OCI-LY7 (cell line): ENCODE measurements around the gene MARK3. TPM values are rescaled to one million over a fixed set of nuclear protein-coding genes. Genes with fewer than 3 reads are reported as not detected.
A peak's percentile ranks its signal among the peaks of the same experiment; 100 is the strongest.

ENCODE experiments used
- BruUV-seq: library from RNA; stranded (reverse); fragments of 400-500 nt; replicated peaks from 2 replicates; lab custom pipeline; 2021; lab: Mats Ljungman, UMichigan
- CTCF ChIA-PET: fragments of 300-600 bp; sonication (Branson Sonifier 250); formaldehyde crosslinking; loops from one replicate; lab custom pipeline; 2022; ENCODE audit warnings: antibody characterized with exemption; ENCODE audit not compliant: unreplicated experiment; lab: Charles Lee
- POLR2A ChIA-PET: fragments of 300-600 bp; sonication (Branson Sonifier 250); formaldehyde crosslinking; loops from one replicate; lab custom pipeline; 2022; ENCODE audit warnings: antibody characterized with exemption; lab: Charles Lee
- DNase-seq: peaks from one replicate; pipeline ENCODE4 v3.0.0-alpha.2; 2015; ENCODE audit warnings: low spot score
- H2AFZ ChIP-seq: fragments of 200-600 bp; sonication (generic), shearing (Covaris generic); 2 replicates; pipeline ENCODE4 v1.6.1; 2014; ENCODE audit warnings: mild to moderate bottlenecking, antibody characterized with exemption, low read length, moderate library complexity
- H3K27ac ChIP-seq: fragments of 200-600 bp; sonication (generic); 2 replicates; pipeline ENCODE4 v1.5.1; 2014; ENCODE audit warnings: mixed run types, low read depth, mild to moderate bottlenecking, moderate library complexity, low read length, inconsistent platforms; ENCODE audit not compliant: poor library complexity, severe bottlenecking
- H3K36me3 ChIP-seq: fragments of 200-600 bp; sonication (generic); 2 replicates; pipeline ENCODE4 v1.6.1; 2014; ENCODE audit warnings: mild to moderate bottlenecking, antibody characterized with exemption, low read length, moderate library complexity, mixed read lengths; ENCODE audit not compliant: insufficient read depth
- H3K4me1 ChIP-seq: fragments of 200-600 bp; sonication (generic); 2 replicates; pipeline ENCODE4 v1.5.1; 2014; ENCODE audit warnings: mild to moderate bottlenecking, low read length; ENCODE audit not compliant: insufficient read depth, poor library complexity, severe bottlenecking
- H3K4me2 ChIP-seq: fragments of 200-600 bp; sonication (generic); 2 replicates; pipeline ENCODE4 v1.6.1; 2014; ENCODE audit warnings: mild to moderate bottlenecking, low read length
- H3K4me3 ChIP-seq: fragments of 200-600 bp; sonication (generic); 2 replicates; pipeline ENCODE4 v1.5.1; 2014; ENCODE audit warnings: mild to moderate bottlenecking, low read depth, low read length; ENCODE audit not compliant: poor library complexity, severe bottlenecking
- H3K79me2 ChIP-seq: fragments of 200-600 bp; sonication (generic); 2 replicates; pipeline ENCODE4 v1.6.1; 2016; ENCODE audit warnings: low read depth, mild to moderate bottlenecking, low read length, moderate library complexity, mixed read lengths; ENCODE audit not compliant: insufficient read depth
- H3K9me2 ChIP-seq: fragments of 200-600 bp; sonication (generic); 2 replicates; pipeline ENCODE4 v1.6.1; 2016; ENCODE audit warnings: mild to moderate bottlenecking, low read length, mixed read lengths; ENCODE audit not compliant: insufficient read depth
- H3K9me3 ChIP-seq: fragments of 200-600 bp; sonication (generic); 2 replicates; pipeline ENCODE4 v1.6.1; 2014; ENCODE audit warnings: mild to moderate bottlenecking, mixed run types, low read length, mixed read lengths
- H4K20me1 ChIP-seq: fragments of 200-600 bp; sonication (generic); 2 replicates; pipeline ENCODE4 v1.6.1; 2014; ENCODE audit warnings: mild to moderate bottlenecking, antibody characterized with exemption, low read length, moderate library complexity, mixed read lengths; ENCODE audit not compliant: insufficient read depth
- CTCF ChIP-seq: fragments of 200-600 bp; sonication (generic); conservative IDR thresholded peaks from 2 replicates; pipeline ENCODE4 v1.5.1; 2014; ENCODE audit warnings: mild to moderate bottlenecking, antibody characterized with exemption, low read length, moderate library complexity, mixed read lengths
- EZH2phosphoT487 ChIP-seq: fragments of 200-600 bp; sonication (generic); IDR thresholded peaks from 2 replicates; pipeline ENCODE4 v1.6.1; 2018; ENCODE audit warnings: low read depth, borderline replicate concordance, mild to moderate bottlenecking, mixed run types, antibody characterized with exemption, low read length, moderate library complexity, mixed read lengths
- intact Hi-C: fragments of 100-400 bp; cut with micrococcal nuclease; formaldehyde crosslinking; loops from one replicate; pipeline ENCODE4 v1.10.0; 2022; ENCODE audit not compliant: unreplicated experiment
- total RNA-seq, 2 experiments: library from RNA; depleted of rRNA in 1 of 2; stranded (reverse); fragments of >200 nt in 1 of 2; shearing (Covaris generic) in 1 of 2; gene quantifications; 2 replicates each; pipeline ENCODE4 v1.2.3, GENCODE V29; 2014 to 2022

Gene MARK3
- total RNA-seq, 2 experiments from 2014 or later: 70.8 to 83.6 TPM

GRCh38 chr14:103526247-103526913 is 141.2 kb downstream of the MARK3 start:
- ChIA-PET CTCF (no interaction called here), POLR2A (interaction anchor here (0.5 kb wide), 1 partner anchor 132 kb away, joined by 3 read pairs; no protein-coding TSS in a partner anchor)
- Histone ChIP-seq H3K4me3 (no peak overlapping the region), H3K9me2 (no peaks in the 10 kb centered on the region), H4K20me1 (no peaks in the 10 kb centered on the region), H3K4me2 (no peak overlapping the region), H3K9me3 (no peaks in the 10 kb centered on the region), H3K4me1 (peaks cover 28% of the 10 kb centered on the region), H3K27ac (no peak overlapping the region), H2AFZ (no peak overlapping the region), H3K79me2 (peaks cover 27% of the 10 kb centered on the region), H3K36me3 (peaks cover 14% of the 10 kb centered on the region; the same call in 1 of the 2 replicates)
- TF ChIP-seq EZH2phosphoT487: no peak
- TF ChIP-seq CTCF: no peak
- no peak for DNase-seq
- BruUV-seq: no TSS peak
- intact Hi-C loops: no loop called here

- Histone ChIP-seq H3K9me2 (no peaks in the 10 kb centered on the region), H3K27ac (no peak overlapping the region), H3K9me3 (no peaks in the 10 kb centered on the region), H3K4me3 (no peak overlapping the region), H4K20me1 (no peaks in the 10 kb centered on the region), H3K79me2 (peaks cover 27% of the 10 kb centered on the region), H3K4me2 (peak overlapping the region; percentile 100; the same call in 1 of the 2 replicates), H3K36me3 (peaks cover 18% of the 10 kb centered on the region; the same call in 1 of the 2 replicates), H3K4me1 (peaks cover 28% of the 10 kb centered on the region), H2AFZ (no peak overlapping the region)
- TF ChIP-seq EZH2phosphoT487 (no peak), CTCF (no peak)
- ChIA-PET CTCF (no interaction called here), POLR2A (interaction anchor here (0.5 kb wide), 1 partner anchor 131 kb away, joined by 3 read pairs; no protein-coding TSS in a partner anchor)
- intact Hi-C loops: no loop called here
- DNase-seq: no peak
- BruUV-seq: no TSS peak
Observed at GRCh38 chr14:103526914-103527248, 141.7 kb downstream of the MARK3 start.
